ENCODE results near the gene HS6ST1. TPM values are rescaled to one million over a fixed set of nuclear protein-coding genes. Genes with fewer than 3 reads are reported as not detected.
A peak's percentile ranks its signal among the peaks of the same experiment; 100 is the strongest.

Gene HS6ST1
- total and polyA plus RNA-seq, 7 experiments from 2014 or later: 1.6 to 14.3 (median 11.3) TPM

DNA sequence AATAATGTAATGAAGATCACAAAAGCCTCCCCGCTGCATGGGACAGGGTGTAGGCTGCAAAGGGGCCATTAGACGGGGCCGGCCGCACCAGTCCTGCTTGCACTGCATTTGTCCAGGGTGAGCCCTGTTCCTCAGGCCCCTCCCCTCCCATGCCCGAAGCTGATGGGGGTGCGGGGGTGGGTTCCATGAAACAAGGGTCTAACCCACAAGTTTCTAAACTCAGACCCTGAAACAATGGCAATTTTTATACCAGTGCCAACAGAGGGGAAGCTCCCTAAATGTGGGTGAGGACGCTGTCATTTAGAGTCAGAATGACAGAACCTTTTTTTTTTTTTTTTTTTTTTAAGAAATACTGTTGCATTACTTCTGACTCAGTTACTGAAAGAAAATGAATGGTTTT lies 39.7 kb downstream of the HS6ST1 start:
- Mint-ChIP-seq H3K36me3 (peaks cover 5 to 27% (median 17%) of the 10 kb centered on the region in 5 donors), H3K4me3 (no peak overlapping the region), H3K4me1 (peaks cover 6 to 32% (median 18%) of the 10 kb centered on the region in 7 donors), H3K9me3 (peaks cover 3 to 20% (median 7%) of the 10 kb centered on the region in 11 donors), H3K27me3 (no peaks in the 10 kb centered on the region), H3K27ac (peak overlapping the region in 3 of 9 donors; percentile 28 to 74 (median 38))
- H3K27ac ChIP-seq (ENCODE audit: low read depth, low read length): no peak overlapping the region
- DNase-seq: no peak
- H3K4me1 ChIP-seq (ENCODE audit: control insufficient read depth in 2 of 2, insufficient read depth in 2 of 2, low read length in 2 of 2): peaks cover 4 to 7% of the 10 kb centered on the region in 2 donors
- H3K36me3 ChIP-seq (ENCODE audit: control insufficient read depth in 2 of 3, insufficient read depth in 3 of 3, low read length in 3 of 3): peaks cover 0 to 13% (median 0%) of the 10 kb centered on the region in 3 experiments
- CTCF ChIA-PET: interaction anchor here (0.7 kb wide), 1 partner anchor 1114 kb away, joined by 3 read pairs; no protein-coding TSS in a partner anchor
- ATAC-seq: no peak
- no peaks in the 10 kb centered on the region for H3K9me3 ChIP-seq (ENCODE audit: control insufficient read depth in 2 of 3, low read length in 3 of 3)
- H3K4me3 ChIP-seq (ENCODE audit: low read length): no peak overlapping the region
- no peaks in the 10 kb centered on the region for H3K27me3 ChIP-seq (ENCODE audit: control insufficient read depth in 2 of 2, insufficient read depth in 2 of 2, low read length in 2 of 2)
- intact Hi-C loops (cut with micrococcal nuclease): no loop called here
- POLR2A ChIA-PET: no interaction called here

- Histone ChIP-seq H3K9me3 (ENCODE audit: control insufficient read depth in 2 of 3, low read length in 3 of 3) (no peaks in the 10 kb centered on the region), H3K4me3 (ENCODE audit: low read length) (no peak overlapping the region), H3K36me3 (ENCODE audit: control insufficient read depth in 2 of 3, insufficient read depth in 3 of 3, low read length in 3 of 3) (peaks cover 0 to 13% (median 0%) of the 10 kb centered on the region in 3 experiments), H3K27me3 (ENCODE audit: control insufficient read depth in 2 of 2, insufficient read depth in 2 of 2, low read length in 2 of 2) (no peaks in the 10 kb centered on the region), H3K4me1 (ENCODE audit: control insufficient read depth in 2 of 2, insufficient read depth in 2 of 2, low read length in 2 of 2) (peaks cover 4 to 15% of the 10 kb centered on the region in 2 donors), H3K27ac (ENCODE audit: low read depth, low read length) (no peak overlapping the region)
- CTCF ChIA-PET: no interaction called here
- H3K4me1 Mint-ChIP-seq: peaks cover 6 to 36% (median 23%) of the 10 kb centered on the region in 7 donors
- peaks cover 4 to 22% (median 9%) of the 10 kb centered on the region in 11 donors for H3K9me3 Mint-ChIP-seq
- DNase-seq (peak in 1 of 9 donors; percentile 3), ATAC-seq (no peak)
- POLR2A ChIA-PET: no interaction called here
- no peak overlapping the region for H3K27ac Mint-ChIP-seq
- intact Hi-C loops (cut with micrococcal nuclease): no loop called here
- no peaks in the 10 kb centered on the region for H3K27me3 Mint-ChIP-seq
- peaks cover 7 to 30% (median 20%) of the 10 kb centered on the region in 5 donors for H3K36me3 Mint-ChIP-seq
- no peak overlapping the region for H3K4me3 Mint-ChIP-seq
Measured at GRCh38 chr2:128277961-128278681, 40.5 kb downstream of the HS6ST1 start.

DNA sequence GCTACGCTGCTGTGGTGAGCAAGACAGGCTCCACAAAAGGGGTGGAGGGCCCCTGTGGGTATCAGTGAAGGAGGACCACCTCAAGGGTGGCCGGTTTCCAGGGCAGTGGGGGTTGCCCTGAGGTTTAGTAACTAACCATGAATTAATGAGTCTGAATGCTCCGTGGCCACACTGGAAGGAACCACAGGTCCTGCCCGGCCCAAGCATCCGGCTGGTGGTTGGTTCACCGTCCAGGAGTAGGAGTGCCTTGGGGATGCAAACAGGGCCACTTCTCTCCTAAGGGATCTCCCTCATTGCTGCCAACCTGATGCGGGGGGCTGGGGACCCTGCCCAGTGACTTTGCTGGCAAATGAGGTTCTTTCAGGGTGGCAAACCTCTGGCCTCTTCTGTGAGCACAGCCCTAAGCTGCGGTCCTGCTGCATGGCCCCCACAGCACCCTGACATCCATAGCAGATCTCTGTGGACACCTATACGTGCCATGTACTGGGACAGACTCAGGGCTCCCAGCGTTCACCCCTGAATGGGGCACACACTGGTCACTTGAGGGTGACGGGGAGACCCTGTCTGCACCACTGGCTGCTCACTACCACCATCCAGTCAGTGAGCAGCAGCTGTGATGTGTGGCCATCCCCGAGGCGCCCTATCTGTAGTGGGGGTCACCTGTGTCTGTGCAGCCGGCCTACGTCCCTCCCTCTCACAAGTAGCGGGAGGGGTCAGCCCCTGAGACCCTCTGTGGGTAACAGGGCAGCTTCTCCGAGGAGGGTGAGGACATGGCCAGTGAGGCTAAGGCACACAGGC lies 41.6 kb downstream of the HS6ST1 start:
- Histone ChIP-seq H3K9me3 (ENCODE audit: control insufficient read depth in 2 of 3, low read length in 3 of 3) (no peaks in the 10 kb centered on the region), H3K36me3 (ENCODE audit: control insufficient read depth in 2 of 3, insufficient read depth in 3 of 3, low read length in 3 of 3) (peaks cover 0 to 13% (median 0%) of the 10 kb centered on the region in 3 experiments), H3K27me3 (ENCODE audit: control insufficient read depth in 2 of 2, insufficient read depth in 2 of 2, low read length in 2 of 2) (no peaks in the 10 kb centered on the region), H3K27ac (ENCODE audit: low read depth, low read length) (no peak overlapping the region), H3K4me1 (ENCODE audit: control insufficient read depth in 2 of 2, insufficient read depth in 2 of 2, low read length in 2 of 2) (peaks cover 4 to 19% of the 10 kb centered on the region in 2 donors), H3K4me3 (ENCODE audit: low read length) (no peak overlapping the region)
- POLR2A ChIA-PET: interaction anchor here (0.6 kb wide), 1 partner anchor 40 kb away, joined by 5 read pairs; no protein-coding TSS in a partner anchor
- H3K27me3 Mint-ChIP-seq: no peaks in the 10 kb centered on the region
- intact Hi-C loops (cut with micrococcal nuclease): no loop called here
- H3K4me1 Mint-ChIP-seq: peaks cover 6 to 30% (median 20%) of the 10 kb centered on the region in 7 donors
- H3K36me3 Mint-ChIP-seq: peaks cover 7 to 30% (median 20%) of the 10 kb centered on the region in 5 donors
- H3K9me3 Mint-ChIP-seq: peaks cover 4 to 22% (median 9%) of the 10 kb centered on the region in 11 donors
- no peak overlapping the region for H3K4me3 Mint-ChIP-seq
- H3K27ac Mint-ChIP-seq: peak overlapping the region in 1 of 9 donors; percentile 28
- ATAC-seq (no peak), DNase-seq (peak in 1 of 9 donors; percentile 4)
- CTCF ChIA-PET: no interaction called here

DNA sequence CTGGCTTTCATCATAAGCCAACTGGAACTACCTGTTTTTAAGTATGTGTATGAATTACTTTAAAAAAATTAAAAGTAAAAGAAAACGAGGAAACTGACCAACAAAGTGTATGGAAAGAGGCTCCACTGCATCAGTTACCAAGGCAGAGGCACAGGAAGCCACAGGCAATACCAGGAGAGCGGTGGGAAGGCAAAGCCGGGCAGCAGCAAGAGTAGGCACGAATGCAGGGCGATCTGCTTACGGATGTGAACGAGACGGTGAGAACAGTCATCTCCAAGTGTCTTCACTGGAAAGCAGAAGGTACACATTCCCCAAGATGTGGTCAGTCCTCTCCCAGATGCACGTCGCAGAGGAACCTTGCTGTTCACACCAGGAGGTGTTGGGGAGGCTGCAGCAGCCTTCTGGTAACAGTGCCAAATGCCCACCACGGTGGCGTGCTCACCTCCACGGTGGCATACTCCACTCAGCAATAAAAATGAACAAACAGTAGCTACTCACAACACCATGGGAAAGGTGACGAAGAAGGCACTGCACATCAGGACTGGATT lies 43.1 kb downstream of the HS6ST1 start:
- no peaks in the 10 kb centered on the region for H3K9me3 ChIP-seq (ENCODE audit: control insufficient read depth in 2 of 3, low read length in 3 of 3)
- POLR2A ChIA-PET: no interaction called here
- H3K27ac ChIP-seq (ENCODE audit: low read depth, low read length): no peak overlapping the region
- DNase-seq: no peak
- intact Hi-C loops (cut with micrococcal nuclease): no loop called here
- Mint-ChIP-seq H3K4me1 (peaks cover 0 to 15% (median 7%) of the 10 kb centered on the region in 7 donors), H3K4me3 (no peak overlapping the region), H3K27ac (no peak overlapping the region), H3K27me3 (no peaks in the 10 kb centered on the region), H3K36me3 (peaks cover 7 to 30% (median 20%) of the 10 kb centered on the region in 5 donors), H3K9me3 (peaks cover 4 to 22% (median 9%) of the 10 kb centered on the region in 11 donors)
- no peak for ATAC-seq
- H3K36me3 ChIP-seq (ENCODE audit: control insufficient read depth in 2 of 3, insufficient read depth in 3 of 3, low read length in 3 of 3): peaks cover 0 to 13% (median 0%) of the 10 kb centered on the region in 3 experiments
- no peaks in the 10 kb centered on the region for H3K27me3 ChIP-seq (ENCODE audit: control insufficient read depth in 2 of 2, insufficient read depth in 2 of 2, low read length in 2 of 2)
- CTCF ChIA-PET: no interaction called here
- H3K4me3 ChIP-seq (ENCODE audit: low read length): no peak overlapping the region
- H3K4me1 ChIP-seq (ENCODE audit: control insufficient read depth in 2 of 2, insufficient read depth in 2 of 2, low read length in 2 of 2): peaks cover 4 to 17% of the 10 kb centered on the region in 2 donors

- DNase-seq (no peak), ATAC-seq (no peak)
- Histone ChIP-seq H3K4me1 (ENCODE audit: control insufficient read depth in 2 of 2, insufficient read depth in 2 of 2, low read length in 2 of 2) (peaks cover 0 to 14% of the 10 kb centered on the region in 2 donors), H3K27ac (ENCODE audit: low read depth, low read length) (no peak overlapping the region), H3K9me3 (ENCODE audit: control insufficient read depth in 2 of 3, low read length in 3 of 3) (no peaks in the 10 kb centered on the region), H3K36me3 (ENCODE audit: control insufficient read depth in 2 of 3, insufficient read depth in 3 of 3, low read length in 3 of 3) (peaks cover 0 to 13% (median 0%) of the 10 kb centered on the region in 3 experiments), H3K27me3 (ENCODE audit: control insufficient read depth in 2 of 2, insufficient read depth in 2 of 2, low read length in 2 of 2) (no peaks in the 10 kb centered on the region), H3K4me3 (ENCODE audit: low read length) (no peak overlapping the region)
- Mint-ChIP-seq H3K27ac (peak overlapping the region in 1 of 9 donors; percentile 45), H3K27me3 (no peaks in the 10 kb centered on the region), H3K4me1 (peaks cover 0 to 12% (median 5%) of the 10 kb centered on the region in 7 donors), H3K36me3 (peaks cover 7 to 30% (median 20%) of the 10 kb centered on the region in 5 donors), H3K4me3 (no peak overlapping the region), H3K9me3 (peaks cover 4 to 22% (median 9%) of the 10 kb centered on the region in 11 donors)
- ChIA-PET CTCF (no interaction called here), POLR2A (no interaction called here)
- intact Hi-C loops (cut with micrococcal nuclease): no loop called here
Measured at GRCh38 chr2:128274218-128274617, 44.5 kb downstream of the HS6ST1 start.

- ATAC-seq (peak; percentile 74), DNase-seq (no peak)
- intact Hi-C loops (cut with micrococcal nuclease): no loop called here
- no peaks in the 10 kb centered on the region for H3K27me3 Mint-ChIP-seq
- Histone ChIP-seq H3K27me3 (ENCODE audit: control insufficient read depth in 2 of 2, insufficient read depth in 2 of 2, low read length in 2 of 2) (no peaks in the 10 kb centered on the region), H3K4me3 (ENCODE audit: low read length) (no peak overlapping the region), H3K9me3 (ENCODE audit: control insufficient read depth in 2 of 3, low read length in 3 of 3) (no peaks in the 10 kb centered on the region), H3K36me3 (ENCODE audit: control insufficient read depth in 2 of 3, insufficient read depth in 3 of 3, low read length in 3 of 3) (peaks cover 0 to 13% (median 0%) of the 10 kb centered on the region in 3 experiments), H3K4me1 (ENCODE audit: control insufficient read depth in 2 of 2, insufficient read depth in 2 of 2, low read length in 2 of 2) (peaks cover 0 to 14% of the 10 kb centered on the region in 2 donors), H3K27ac (ENCODE audit: low read depth, low read length) (no peak overlapping the region)
- peak overlapping the region in 1 of 10 donors; percentile 77 for H3K4me3 Mint-ChIP-seq
- CTCF ChIA-PET: no interaction called here
- no peak overlapping the region for H3K27ac Mint-ChIP-seq
- peaks cover 7 to 30% (median 20%) of the 10 kb centered on the region in 5 donors for H3K36me3 Mint-ChIP-seq
- peaks cover 0 to 12% (median 5%) of the 10 kb centered on the region in 7 donors for H3K4me1 Mint-ChIP-seq
- H3K9me3 Mint-ChIP-seq: peaks cover 4 to 22% (median 9%) of the 10 kb centered on the region in 11 donors
- POLR2A ChIA-PET: no interaction called here
Measured at GRCh38 chr2:128273469-128274081, 45.1 kb downstream of the HS6ST1 start.
